ENCODE data around the gene SFSWAP.

The SFSWAP gene

DNA sequence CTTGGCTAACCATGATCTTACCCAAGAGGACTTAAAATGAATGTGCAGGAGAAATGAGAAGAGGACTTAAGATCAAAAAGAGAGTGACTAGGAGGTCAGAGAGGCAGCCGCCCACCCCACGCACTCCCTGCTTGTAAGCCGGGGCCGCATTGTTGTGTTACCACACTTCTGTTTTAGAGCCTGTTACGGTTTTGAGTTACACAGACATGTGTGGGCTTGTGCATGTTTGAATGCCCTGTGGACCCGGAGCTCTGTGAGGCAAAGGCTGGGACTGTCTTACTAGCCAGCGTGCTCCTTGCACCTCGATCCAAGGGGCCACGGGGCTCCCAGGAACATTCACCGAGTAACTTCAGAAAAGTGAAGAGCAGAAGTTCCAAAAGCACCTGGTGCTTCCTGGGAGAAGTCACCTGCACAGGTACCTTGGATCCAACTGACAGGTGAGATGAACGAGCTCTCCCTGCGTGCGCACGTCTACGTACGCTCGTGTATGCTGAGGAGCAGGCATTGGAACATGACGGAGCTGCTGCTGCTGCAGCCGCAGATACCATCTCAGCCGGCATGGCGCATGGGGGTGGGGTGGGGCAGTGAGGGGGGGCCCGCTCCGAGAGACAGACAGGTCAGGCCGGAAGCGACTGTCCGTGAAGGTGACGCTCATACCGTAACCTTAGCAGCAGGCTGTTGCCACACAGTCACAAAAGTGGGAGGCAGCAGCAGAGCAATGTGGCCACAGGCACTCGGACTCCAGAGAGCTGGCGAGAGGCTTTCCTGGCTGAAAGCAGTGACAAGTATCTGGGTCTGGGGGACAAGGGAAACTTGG lies 23.7 kb downstream of the SFSWAP start:
- no peak overlapping the region for H3K4me3 ChIP-seq (ENCODE audit: low read depth, low read length)
- TF ChIP-seq, protein P1, sequence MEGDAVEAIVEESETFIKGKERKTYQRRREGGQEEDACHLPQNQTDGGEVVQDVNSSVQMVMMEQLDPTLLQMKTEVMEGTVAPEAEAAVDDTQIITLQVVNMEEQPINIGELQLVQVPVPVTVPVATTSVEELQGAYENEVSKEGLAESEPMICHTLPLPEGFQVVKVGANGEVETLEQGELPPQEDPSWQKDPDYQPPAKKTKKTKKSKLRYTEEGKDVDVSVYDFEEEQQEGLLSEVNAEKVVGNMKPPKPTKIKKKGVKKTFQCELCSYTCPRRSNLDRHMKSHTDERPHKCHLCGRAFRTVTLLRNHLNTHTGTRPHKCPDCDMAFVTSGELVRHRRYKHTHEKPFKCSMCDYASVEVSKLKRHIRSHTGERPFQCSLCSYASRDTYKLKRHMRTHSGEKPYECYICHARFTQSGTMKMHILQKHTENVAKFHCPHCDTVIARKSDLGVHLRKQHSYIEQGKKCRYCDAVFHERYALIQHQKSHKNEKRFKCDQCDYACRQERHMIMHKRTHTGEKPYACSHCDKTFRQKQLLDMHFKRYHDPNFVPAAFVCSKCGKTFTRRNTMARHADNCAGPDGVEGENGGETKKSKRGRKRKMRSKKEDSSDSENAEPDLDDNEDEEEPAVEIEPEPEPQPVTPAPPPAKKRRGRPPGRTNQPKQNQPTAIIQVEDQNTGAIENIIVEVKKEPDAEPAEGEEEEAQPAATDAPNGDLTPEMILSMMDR (IDR thresholded peaks at IDR 0.05; ENCODE audit: low read depth, low read length, missing control alignments) = no peak
- DNase-seq (ENCODE audit: low read depth) = no peak

DNA sequence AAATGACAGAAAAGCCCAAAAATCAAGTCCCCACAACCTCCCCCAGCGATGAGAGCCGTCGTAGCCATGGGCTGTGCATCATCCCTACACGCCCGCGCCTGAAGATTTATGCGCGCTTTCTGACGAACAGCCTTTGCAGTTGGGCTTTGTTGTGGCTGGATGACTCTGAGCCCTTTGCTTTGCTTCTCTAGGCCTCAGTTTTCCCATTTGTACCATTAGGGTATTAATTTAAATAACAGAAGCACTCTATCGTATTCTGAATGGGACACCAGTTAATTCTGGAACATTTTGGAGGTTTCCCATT lies 24.2 kb downstream of the SFSWAP start:
- TF ChIP-seq, protein P1 (IDR thresholded peaks at IDR 0.05; ENCODE audit: low read depth, low read length, missing control alignments) = no peak
- H3K4me3 ChIP-seq (ENCODE audit: low read depth, low read length) = no peak overlapping the region
- no peak for DNase-seq (ENCODE audit: low read depth)

DNA sequence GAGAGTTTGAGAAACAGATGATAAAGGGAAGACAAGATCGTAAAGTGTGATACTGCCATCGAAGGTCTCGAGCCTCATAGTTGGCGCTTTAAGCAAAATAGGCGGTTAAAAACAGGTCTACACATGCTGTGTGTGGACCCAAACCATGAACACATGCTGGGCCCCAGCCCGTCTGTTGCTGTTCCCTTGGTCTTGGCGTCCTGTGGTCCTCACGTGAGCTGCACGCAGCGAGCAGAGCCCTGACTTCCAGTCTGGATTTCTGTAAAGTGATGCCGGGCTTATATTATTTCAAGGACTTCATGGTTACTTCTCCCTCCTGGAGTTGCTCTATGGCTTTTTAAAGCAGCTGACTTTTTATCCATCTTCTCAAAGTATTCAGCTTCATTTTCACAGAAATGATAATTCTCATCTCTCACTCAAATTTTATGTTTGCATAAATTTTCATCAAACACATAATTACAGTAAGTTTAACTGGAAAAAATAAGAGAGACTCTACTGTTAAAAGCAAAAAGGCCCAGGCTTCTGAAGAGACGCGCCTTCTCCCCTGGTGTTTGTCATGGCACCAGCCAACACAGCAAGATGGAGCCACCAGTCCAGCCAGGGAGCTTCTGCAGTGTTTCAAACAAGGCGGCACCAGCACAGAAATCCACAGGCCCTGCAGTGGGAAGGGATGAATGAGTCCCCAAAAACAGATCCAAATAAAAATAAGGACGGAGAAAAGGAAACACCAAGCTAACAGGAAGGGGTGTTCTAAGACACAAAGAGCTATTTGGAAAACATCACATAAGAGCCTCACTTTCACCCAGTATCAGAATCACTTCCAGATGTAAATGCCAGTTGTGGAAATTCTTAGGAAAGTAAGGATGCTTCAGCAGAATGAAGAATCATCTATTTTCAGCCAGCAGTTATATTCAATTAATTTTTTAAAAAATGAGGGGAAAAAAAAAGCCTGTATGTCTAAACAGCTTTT lies 24.9 kb downstream of the SFSWAP start:
- TF ChIP-seq, protein P1 (IDR thresholded peaks at IDR 0.05; ENCODE audit: low read depth, low read length, missing control alignments) = no peak
- H3K4me3 ChIP-seq (ENCODE audit: low read depth, low read length) = no peak overlapping the region
- no peak for DNase-seq (ENCODE audit: low read depth)

DNA sequence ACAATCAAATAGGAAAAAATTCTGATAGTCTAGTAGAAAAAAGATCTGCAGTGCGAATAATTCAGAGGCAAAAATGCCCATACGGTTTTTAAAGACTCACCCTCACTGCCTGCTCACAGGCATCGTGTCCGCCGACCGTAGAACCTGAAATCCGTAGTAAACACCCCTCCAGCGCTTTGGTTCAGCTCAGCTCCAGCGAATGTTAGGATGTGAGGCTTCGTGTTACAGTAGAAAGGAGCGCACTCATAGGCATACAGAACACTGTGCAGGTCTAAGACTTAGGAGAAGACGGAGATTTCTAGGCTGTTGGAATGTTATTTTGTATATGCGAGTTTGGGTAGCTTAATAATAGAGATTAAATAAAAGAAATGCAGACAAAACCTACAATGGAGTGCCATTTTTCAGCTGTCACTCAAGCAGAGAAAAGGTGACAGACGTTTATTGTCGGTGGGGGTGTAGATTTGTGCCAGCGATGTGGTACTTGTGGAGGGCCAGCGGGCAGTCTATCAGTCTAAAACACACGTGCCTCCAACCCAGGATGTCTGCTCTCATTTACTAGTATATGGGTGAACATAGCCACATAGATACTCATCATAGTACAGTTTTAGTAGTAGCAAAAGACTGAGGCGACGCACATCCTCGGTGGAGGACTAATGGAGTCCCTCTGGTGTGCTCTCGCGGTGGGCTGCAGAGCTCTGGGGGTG lies 25.7 kb downstream of the SFSWAP start:
- DNase-seq (ENCODE audit: low read depth) = no peak

DNA sequence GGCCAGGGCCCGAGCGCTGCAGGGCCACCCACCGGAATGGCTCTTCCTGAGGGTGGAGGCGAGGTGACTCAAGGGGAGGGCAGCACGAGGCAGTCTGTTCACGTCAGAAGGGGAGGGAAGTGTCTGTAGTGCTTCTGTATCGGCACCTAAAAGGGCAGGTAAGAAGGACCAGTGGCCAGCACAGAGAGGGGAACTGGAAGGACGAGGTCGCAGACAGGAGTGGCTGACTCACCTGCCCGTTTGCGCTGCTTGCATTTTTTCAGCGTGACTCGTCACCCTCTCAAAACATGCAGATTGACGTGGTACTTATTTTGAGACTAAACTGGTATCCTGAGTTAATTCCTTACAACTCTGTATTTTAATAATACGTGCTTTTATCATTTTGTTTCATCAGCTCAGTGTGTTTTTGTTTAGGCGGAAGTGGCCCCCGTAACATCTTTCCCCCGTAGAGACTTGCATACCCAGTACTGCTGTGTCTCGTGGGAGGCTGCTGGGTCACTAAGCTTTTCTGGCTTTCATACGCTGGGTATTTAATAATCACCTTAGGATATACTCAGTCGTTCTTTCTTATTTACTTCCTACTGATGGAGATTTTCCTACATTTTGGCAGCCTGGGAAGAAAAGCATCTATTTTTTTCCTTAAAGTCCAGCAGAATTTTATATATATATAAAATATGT lies 26.4 kb downstream of the SFSWAP start:
- no peak for DNase-seq (ENCODE audit: low read depth)
- H3K4me3 ChIP-seq (ENCODE audit: low read depth, low read length) = no peak overlapping the region
- TF ChIP-seq, protein P1 (IDR thresholded peaks at IDR 0.05; ENCODE audit: low read depth, low read length, missing control alignments) = no peak

More for the DNA sequence above, 25.7 kb downstream of the SFSWAP start:
- TF ChIP-seq, protein P1 (IDR thresholded peaks at IDR 0.05; ENCODE audit: low read depth, low read length, missing control alignments) = no peak
- no peak overlapping the region for H3K4me3 ChIP-seq (ENCODE audit: low read depth, low read length)

DNA sequence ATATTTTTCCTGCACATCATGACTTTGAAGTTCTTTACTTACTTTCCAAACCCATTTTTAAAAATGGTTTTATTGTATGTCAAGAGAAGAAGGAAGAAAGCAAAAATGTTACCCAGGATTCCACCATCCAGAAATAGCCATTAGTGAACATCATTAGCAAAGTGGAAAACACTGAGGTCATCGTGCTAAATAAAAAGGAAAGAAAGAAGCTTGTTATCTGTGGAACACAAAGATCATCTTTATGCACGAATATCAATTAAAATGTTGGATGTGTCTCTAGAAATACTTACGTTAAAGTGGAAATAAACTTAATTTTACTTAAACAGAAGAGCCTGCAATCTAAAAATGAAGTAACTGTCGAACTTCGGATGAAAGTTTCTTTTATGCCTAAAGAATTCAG lies 27.3 kb downstream of the SFSWAP start:
- H3K4me3 ChIP-seq (ENCODE audit: low read depth, low read length) = no peak overlapping the region
- DNase-seq (ENCODE audit: low read depth) = no peak
- TF ChIP-seq, protein P1 (IDR thresholded peaks at IDR 0.05; ENCODE audit: low read depth, low read length, missing control alignments) = no peak

Measured in GM12864 (cell line).